Epithelial cell of esophagus (primary cell): ENCODE data around the gene SLC38A10.

Experiments used
- DNase-seq: peaks from one replicate; pipeline ENCODE4 v3.0.0; 2010; ENCODE audit warnings: low read depth
- H3K4me3 ChIP-seq: 2 replicates; pipeline ENCODE4 v1.5.1; 2011; ENCODE audit warnings: mild to moderate bottlenecking, low read length, control low read depth
- TF ChIP-seq, protein P1 (sequence below): IDR thresholded peaks from 2 replicates; pipeline ENCODE4 v1.5.1; 2011; ENCODE audit warnings: low read depth, mild to moderate bottlenecking, low read length, control low read depth, inconsistent platforms; ENCODE audit not compliant: insufficient read depth; ENCODE audit errors: missing control alignments

Gene SLC38A10

DNA sequence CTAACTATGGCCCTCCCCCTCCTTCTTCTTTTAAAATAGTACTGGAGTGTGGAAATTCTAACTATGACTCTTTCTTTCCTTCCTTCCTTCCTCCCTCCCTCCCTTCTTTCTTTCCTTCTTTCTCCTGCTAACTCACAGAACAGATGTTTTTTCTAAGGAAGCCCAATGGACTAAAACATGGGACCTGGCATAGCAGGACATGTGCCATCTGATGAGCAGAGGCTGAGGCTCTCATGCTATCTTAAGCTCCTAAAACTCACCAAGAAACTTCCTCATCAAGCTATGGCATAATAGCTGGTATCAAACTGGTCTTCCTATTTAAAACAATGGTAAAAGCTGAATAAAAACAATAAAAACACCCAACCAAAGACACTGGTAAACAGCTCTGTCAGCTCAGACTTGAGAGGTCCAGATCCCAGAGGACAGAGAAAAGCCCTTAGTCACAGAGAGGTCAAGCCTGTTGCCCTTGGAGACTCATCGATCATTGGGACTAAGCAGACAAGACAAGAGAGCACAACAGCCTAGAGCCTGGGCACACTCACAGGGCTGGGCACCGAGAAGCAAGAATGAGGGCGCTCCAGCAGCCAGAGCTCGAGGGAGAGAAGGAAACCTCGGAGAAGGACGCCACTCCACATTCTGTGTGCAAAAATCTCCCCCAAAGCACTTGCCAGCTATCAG lies 27.6 kb downstream of the SLC38A10 start:
- TF ChIP-seq, protein P1, sequence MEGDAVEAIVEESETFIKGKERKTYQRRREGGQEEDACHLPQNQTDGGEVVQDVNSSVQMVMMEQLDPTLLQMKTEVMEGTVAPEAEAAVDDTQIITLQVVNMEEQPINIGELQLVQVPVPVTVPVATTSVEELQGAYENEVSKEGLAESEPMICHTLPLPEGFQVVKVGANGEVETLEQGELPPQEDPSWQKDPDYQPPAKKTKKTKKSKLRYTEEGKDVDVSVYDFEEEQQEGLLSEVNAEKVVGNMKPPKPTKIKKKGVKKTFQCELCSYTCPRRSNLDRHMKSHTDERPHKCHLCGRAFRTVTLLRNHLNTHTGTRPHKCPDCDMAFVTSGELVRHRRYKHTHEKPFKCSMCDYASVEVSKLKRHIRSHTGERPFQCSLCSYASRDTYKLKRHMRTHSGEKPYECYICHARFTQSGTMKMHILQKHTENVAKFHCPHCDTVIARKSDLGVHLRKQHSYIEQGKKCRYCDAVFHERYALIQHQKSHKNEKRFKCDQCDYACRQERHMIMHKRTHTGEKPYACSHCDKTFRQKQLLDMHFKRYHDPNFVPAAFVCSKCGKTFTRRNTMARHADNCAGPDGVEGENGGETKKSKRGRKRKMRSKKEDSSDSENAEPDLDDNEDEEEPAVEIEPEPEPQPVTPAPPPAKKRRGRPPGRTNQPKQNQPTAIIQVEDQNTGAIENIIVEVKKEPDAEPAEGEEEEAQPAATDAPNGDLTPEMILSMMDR, result no peak
- DNase-seq, result no peak
- H3K4me3 ChIP-seq, result no peak overlapping the region

DNA sequence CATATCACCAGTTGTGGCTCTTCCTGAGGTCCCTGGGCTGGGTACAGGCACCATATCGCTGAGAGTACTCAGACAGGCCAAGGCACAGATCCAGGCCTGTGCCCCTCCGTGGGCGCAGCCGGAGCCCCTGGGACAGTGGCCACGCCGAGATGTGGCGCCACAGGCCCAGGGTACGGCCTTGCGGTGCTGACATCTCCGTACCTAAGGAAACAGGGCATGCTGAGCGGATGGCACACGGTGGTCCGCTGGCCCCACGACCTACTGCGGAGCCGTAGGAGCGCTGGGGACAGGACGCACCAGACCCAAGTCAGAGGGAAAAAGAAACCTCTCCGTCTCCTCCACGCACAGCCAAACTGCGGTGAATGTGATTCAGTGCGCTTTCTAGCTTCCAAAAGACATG lies 29.5 kb downstream of the SLC38A10 start:
- DNase-seq, result no peak
- no peak overlapping the region for H3K4me3 ChIP-seq
- TF ChIP-seq, protein P1, result no peak

DNA sequence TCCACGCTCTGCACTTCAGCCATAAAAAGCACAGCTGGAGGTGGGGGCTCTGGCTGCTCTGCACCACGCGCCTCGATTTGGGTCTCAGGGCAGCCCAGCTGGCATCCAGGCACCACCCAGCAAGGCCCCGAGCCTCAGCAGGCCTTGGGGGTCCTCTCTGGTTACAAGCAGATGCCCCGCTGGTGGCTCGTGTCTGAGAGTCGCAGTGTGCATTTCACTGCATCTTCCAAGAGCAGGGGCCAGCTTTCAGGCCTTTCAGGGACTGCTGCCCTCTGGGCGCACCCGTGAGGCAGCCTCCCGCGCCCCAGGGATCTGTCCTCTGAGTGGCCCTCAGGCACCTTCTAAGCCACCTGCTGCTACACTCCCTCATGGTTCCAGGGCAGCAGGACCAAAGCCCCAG lies 30.5 kb downstream of the SLC38A10 start:
- TF ChIP-seq, protein P1, result no peak
- DNase-seq, result no peak
- H3K4me3 ChIP-seq, result no peak overlapping the region

DNA sequence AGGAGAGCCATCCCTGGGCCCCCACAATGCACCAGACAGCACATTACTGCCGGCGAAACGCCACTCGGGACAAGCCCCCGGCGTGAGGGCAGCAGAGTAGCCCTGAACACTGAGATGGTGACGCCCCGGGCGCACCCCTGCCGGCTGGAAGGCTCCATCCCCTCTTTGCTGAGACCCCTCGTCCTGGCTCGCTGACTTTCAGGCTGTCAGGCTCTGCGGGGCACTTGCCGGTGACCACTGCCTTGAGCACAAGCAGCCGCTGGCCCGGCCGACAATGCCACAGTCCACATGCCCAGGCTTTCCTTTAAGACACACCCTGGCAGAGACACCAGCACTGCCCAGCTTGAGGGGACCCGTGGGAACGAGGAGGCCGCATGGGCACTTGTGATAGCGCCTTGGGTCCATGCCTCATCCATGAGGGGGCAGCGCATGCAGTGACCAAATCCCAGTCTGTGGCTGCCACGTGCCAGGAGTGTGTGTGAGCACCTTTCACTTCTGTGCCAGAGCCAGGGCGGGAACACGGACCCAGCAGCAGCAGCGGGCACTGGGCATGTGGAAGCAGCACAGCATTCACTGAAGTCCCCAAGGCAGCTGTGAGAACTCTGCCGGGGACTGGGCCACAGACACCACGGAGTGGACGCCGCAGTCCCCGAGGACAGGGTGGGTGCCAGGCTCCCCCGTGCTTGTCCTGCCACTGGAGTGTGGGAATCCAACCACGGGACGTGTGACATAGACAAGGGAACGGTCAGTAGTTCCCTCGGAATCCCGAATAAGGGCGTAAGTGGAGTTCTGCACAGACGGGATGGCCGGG lies 31.5 kb downstream of the SLC38A10 start:
- DNase-seq, result no peak
- TF ChIP-seq, protein P1, result no peak
- H3K4me3 ChIP-seq, result no peak overlapping the region

DNA sequence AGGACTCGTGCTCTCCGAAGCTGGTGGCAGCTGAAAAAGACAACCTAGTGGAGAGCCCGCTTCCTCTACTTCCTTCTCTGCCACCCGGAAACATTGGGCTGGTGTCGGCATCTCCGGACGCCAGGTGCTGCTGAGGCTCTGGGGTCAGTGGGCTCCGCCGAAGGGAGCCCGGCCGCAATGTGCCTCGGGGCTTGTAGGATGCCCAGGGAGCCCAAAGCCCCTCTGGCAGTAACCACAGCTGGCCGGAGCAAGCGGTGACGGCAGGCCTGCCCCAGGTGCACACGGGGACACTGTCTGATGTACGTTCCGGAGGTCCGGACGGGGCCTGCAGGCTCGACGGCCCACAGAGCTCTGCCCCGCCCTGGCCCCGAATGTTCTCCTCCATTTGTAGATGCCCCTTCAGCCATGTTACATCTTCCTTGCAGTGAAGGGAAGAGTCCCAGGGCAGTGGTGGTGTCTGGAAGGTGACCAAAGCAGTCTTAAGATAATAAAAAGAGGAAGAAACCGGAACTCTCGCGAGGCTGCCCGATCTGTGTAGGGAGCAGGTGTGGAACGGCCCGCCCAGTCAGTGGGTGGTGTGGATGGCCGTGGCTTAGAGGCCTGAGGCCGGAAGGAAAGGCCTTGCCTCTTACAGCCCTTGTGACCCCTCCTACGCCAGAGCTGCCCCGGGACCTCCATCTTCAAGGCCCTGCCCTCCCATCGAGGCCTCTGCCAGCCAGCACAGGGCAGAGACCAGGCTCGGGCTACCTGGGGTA lies 33.3 kb downstream of the SLC38A10 start:
- TF ChIP-seq, protein P1, result no peak
- no peak overlapping the region for H3K4me3 ChIP-seq
- no peak for DNase-seq

DNA sequence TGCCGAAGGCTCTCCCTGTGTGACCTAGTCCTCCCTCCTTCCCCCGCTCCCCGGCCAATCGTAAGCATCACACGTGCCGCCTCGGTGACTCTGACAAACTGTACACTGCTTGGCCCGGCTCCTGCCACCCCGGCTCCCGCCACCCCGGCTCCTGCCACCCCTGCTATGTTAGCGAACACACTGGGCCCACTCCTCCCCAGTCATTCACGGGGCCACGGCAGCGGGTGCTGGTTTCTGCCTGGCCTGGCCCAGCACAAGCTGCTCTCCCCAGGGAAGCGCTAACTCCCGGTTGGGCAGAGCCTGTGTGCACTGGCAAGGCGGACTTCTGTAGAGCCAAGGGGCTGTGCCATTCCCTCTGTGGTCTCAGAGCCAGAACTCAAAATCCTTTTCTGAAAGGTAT lies 34.0 kb downstream of the SLC38A10 start:
- no peak overlapping the region for H3K4me3 ChIP-seq
- DNase-seq, result no peak
- TF ChIP-seq, protein P1, result no peak
